IMR-90 (cell line): ENCODE measurements around the gene TMEM154. TPM values are rescaled to one million over a fixed set of nuclear protein-coding genes. Genes with fewer than 3 reads are reported as not detected.

ENCODE experiments used
- ATAC-seq: fragments of 200-7000 bp; cut with Tn5 transposase; 2 replicates; pipeline ENCODE4 v1.9.1; 2020; ENCODE audit warnings: low read depth, mild to moderate bottlenecking, moderate library complexity
- BruUV-seq: library from RNA; stranded (reverse); fragments of 400-500 nt; replicated peaks from 2 replicates; lab custom pipeline; 2021; lab: Mats Ljungman, UMichigan
- CTCF ChIA-PET: fragments of 300-600 bp; formaldehyde crosslinking; extraction: SDS; loops from one replicate; lab custom pipeline; 2021; ENCODE audit warnings: antibody characterized with exemption; lab: Yijun Ruan, JAX
- POLR2A ChIA-PET: fragments of 300-600 bp; sonication (Branson Sonifier 250); formaldehyde crosslinking; loops from one replicate; lab custom pipeline; 2022; ENCODE audit warnings: antibody characterized with exemption; ENCODE audit not compliant: unreplicated experiment; lab: Charles Lee
- DNase-seq: peaks from one replicate; pipeline ENCODE4 v3.0.0; 2013
- H2AFZ ChIP-seq: replicated peaks from 2 replicates; pipeline ENCODE3; 2013; ENCODE audit warnings: low read length, mild to moderate bottlenecking; ENCODE audit not compliant: poor library complexity
- H2AK5ac ChIP-seq: 2 replicates; pipeline ENCODE4 v1.6.1; 2013; ENCODE audit warnings: low read depth, low read length, inconsistent platforms
- H2AK9ac ChIP-seq: replicated peaks from 2 replicates; pipeline ENCODE3; 2013; ENCODE audit warnings: mild to moderate bottlenecking, low read depth, low read length, moderate library complexity; ENCODE audit not compliant: poor library complexity
- H2BK120ac ChIP-seq: 2 replicates; pipeline ENCODE4 v1.6.1; 2013; ENCODE audit warnings: low read depth, low read length, inconsistent platforms
- H2BK15ac ChIP-seq: 3 replicates; pipeline ENCODE4 v1.6.1; 2013; ENCODE audit warnings: low read depth, low read length, inconsistent platforms
- H2BK20ac ChIP-seq: 2 replicates; pipeline ENCODE4 v1.6.1; 2013; ENCODE audit warnings: low read depth, mild to moderate bottlenecking, inconsistent platforms, low read length, moderate library complexity
- H2BK5ac ChIP-seq: 2 replicates; pipeline ENCODE4 v1.6.1; 2013; ENCODE audit warnings: mild to moderate bottlenecking, low read depth, low read length, inconsistent platforms; ENCODE audit not compliant: poor library complexity, severe bottlenecking
- H3K14ac ChIP-seq: replicated peaks from 2 replicates; pipeline ENCODE4 v1.6.1; 2013; ENCODE audit warnings: low read depth, low read length, inconsistent platforms
- H3K18ac ChIP-seq: 2 replicates; pipeline ENCODE4 v1.6.1; 2013; ENCODE audit warnings: low read depth, low read length, control low read depth
- H3K23ac ChIP-seq: 2 replicates; pipeline ENCODE4 v1.6.1; 2013; ENCODE audit warnings: low read depth, low read length, inconsistent platforms
- H3K27ac ChIP-seq: 2 replicates; pipeline ENCODE4 v1.5.1; 2013; ENCODE audit warnings: mild to moderate bottlenecking, control low read depth, low read length; ENCODE audit not compliant: insufficient read depth
- H3K27me3 ChIP-seq: 2 replicates; pipeline ENCODE4 v1.6.1; 2013; ENCODE audit warnings: low read length; ENCODE audit not compliant: control insufficient read depth, insufficient read depth
- H3K36me3 ChIP-seq: 2 replicates; pipeline ENCODE4 v1.6.1; 2013; ENCODE audit warnings: low read length, mixed read lengths; ENCODE audit not compliant: control insufficient read depth, insufficient read depth
- H3K4ac ChIP-seq: 2 replicates; pipeline ENCODE4 v1.6.1; 2013; ENCODE audit warnings: low read depth, low read length, inconsistent platforms
- H3K4me1 ChIP-seq: 2 replicates; pipeline ENCODE4 v1.6.1; 2013; ENCODE audit warnings: low read length, mixed read lengths; ENCODE audit not compliant: control insufficient read depth, insufficient read depth
- H3K4me2 ChIP-seq: 2 replicates; pipeline ENCODE4 v1.6.1; 2013; ENCODE audit warnings: low read depth, mild to moderate bottlenecking, control low read depth, low read length, moderate library complexity
- H3K4me3 ChIP-seq: 2 replicates; pipeline ENCODE4 v1.5.1; 2013; ENCODE audit warnings: low read depth, mild to moderate bottlenecking, control low read depth, low read length, moderate library complexity; ENCODE audit not compliant: insufficient read depth
- H3K56ac ChIP-seq: 2 replicates; pipeline ENCODE4 v1.6.1; 2013; ENCODE audit warnings: low read length, inconsistent platforms; ENCODE audit not compliant: insufficient read depth; ENCODE audit errors: extremely low read depth
- H3K79me1 ChIP-seq, 2 experiments: 2 replicates each; pipeline ENCODE4 v1.6.1; 2013; ENCODE audit warnings: low read length in 2 of 2, inconsistent platforms in 1 of 2, low read depth in 1 of 2
- H3K9ac ChIP-seq: 2 replicates; pipeline ENCODE4 v1.6.1; 2013; ENCODE audit warnings: low read depth, low read length, control low read depth
- H3K9me1 ChIP-seq: 2 replicates; pipeline ENCODE4 v1.6.1; 2013; ENCODE audit warnings: low read length, inconsistent platforms; ENCODE audit not compliant: insufficient read depth
- H3K9me3 ChIP-seq: 2 replicates; pipeline ENCODE4 v1.6.1; 2013; ENCODE audit warnings: low read length; ENCODE audit not compliant: control insufficient read depth, insufficient read depth
- H4K20me1 ChIP-seq: 2 replicates; pipeline ENCODE4 v1.6.1; 2013; ENCODE audit warnings: low read length, inconsistent platforms; ENCODE audit not compliant: insufficient read depth
- H4K5ac ChIP-seq: 2 replicates; pipeline ENCODE4 v1.6.1; 2013; ENCODE audit warnings: mild to moderate bottlenecking, low read depth, low read length, control low read depth
- H4K8ac ChIP-seq, 2 experiments: 2 replicates each; pipeline ENCODE4 v1.6.1; 2013; ENCODE audit warnings: low read depth in 2 of 2, low read length in 2 of 2, control low read depth in 1 of 2, inconsistent platforms in 1 of 2
- H4K91ac ChIP-seq: 2 replicates; pipeline ENCODE4 v1.6.1; 2013; ENCODE audit warnings: low read depth, low read length, inconsistent platforms; ENCODE audit not compliant: insufficient read depth
- MAZ ChIP-seq: IDR thresholded peaks from 2 replicates; pipeline ENCODE4 v1.6.1; 2012; ENCODE audit warnings: low read depth, mild to moderate bottlenecking, low read length, improper control_type of control experiment, moderate library complexity, borderline replicate concordance
- RCOR1 ChIP-seq: IDR thresholded peaks from 2 replicates; pipeline ENCODE4 v1.6.1; 2012; ENCODE audit warnings: mild to moderate bottlenecking, low read length, improper control_type of control experiment; ENCODE audit not compliant: insufficient replicate concordance
- SMC3 ChIP-seq: fragments of 150-350 bp; IDR thresholded peaks from 2 replicates; pipeline ENCODE4 v1.6.1; 2016; ENCODE audit warnings: low read depth, mild to moderate bottlenecking, antibody characterized with exemption, low read length, moderate library complexity
- WGBS, 2 experiments: methylation state at CpG; one replicate each; pipeline versions ENCODE4 v1.1.5 to v1.1.7; 2013; ENCODE audit warnings: missing lambda C conversion rate in 2 of 2; ENCODE audit not compliant: insufficient read length in 1 of 2; ENCODE audit errors: extremely low coverage in 2 of 2; 5-methylcytosine and 5-hydroxymethylcytosine counted together
- dilution Hi-C: fragments of 300-500 bp; cut with HindIII; formaldehyde crosslinking; loops from one replicate; pipeline ENCODE4 v1.14.3; 2018; ENCODE audit warnings: low sequenced_read_pairs; ENCODE audit not compliant: unreplicated experiment
- in situ Hi-C: fragments of 300-500 bp; cut with MboI; formaldehyde crosslinking; loops from 3 replicates; pipeline ENCODE4 v1.14.3; 2019; ENCODE audit warnings: low sequenced_read_pairs, inconsistent platforms, mixed read lengths
- intact Hi-C: fragments of 100-400 bp; cut with micrococcal nuclease; formaldehyde crosslinking; loops from 2 replicates; pipeline ENCODE4 v1.10.0; 2022
- polyA plus RNA-seq, 3 experiments: library from polyadenylated mRNA; depleted of rRNA; stranded (reverse); fragments of >200 nt; gene quantifications; 2 replicates each; pipeline ENCODE4 v1.2.3, GENCODE V29; 2012; ENCODE audit warnings: low replicate concordance in 1 of 3
- total RNA-seq: library from RNA; depleted of rRNA; stranded (reverse); fragments of >200 nt; gene quantifications from 2 replicates; pipeline ENCODE4 v1.2.3, GENCODE V29; 2012
- TF ChIP-seq, protein P1 (sequence below): fragments of 150-350 bp; IDR thresholded peaks from 2 replicates; pipeline ENCODE4 v1.6.1; 2017; ENCODE audit warnings: mild to moderate bottlenecking, antibody characterized with exemption, low read length, low read depth

Gene TMEM154
- total and polyA plus RNA-seq, 2 of the 4 experiments (the other 2 are of a cell fraction), result 0.12 to 0.18 TPM

DNA sequence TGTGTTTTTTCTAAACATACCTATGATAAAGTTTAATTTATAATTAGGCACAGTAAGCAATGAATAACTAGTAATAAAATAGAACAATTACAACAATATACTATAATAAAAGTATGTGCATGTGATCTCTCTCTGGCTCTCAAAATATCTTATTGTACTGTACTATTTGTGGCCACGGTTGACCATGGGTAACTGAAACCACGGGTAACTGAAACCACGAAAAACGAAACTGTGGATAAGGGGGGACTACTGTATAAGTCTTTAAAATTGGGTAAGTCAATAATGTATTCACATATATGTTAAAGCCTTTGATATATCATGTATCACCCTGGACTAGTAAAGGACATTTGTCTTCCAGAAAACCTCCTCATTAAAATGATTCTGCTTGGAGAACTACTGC lies 20.0 kb downstream of the TMEM154 start:
- ChIA-PET CTCF (no interaction called here), POLR2A (no interaction called here)

More for the DNA sequence above, 20.0 kb downstream of the TMEM154 start:
- Histone ChIP-seq H3K79me1 (no peaks in the 10 kb centered on the region), H3K27ac (no peak overlapping the region), H3K27me3 (peaks cover 1% of the 10 kb centered on the region), H4K8ac (no peak overlapping the region), H4K5ac (no peak overlapping the region), H2BK5ac (no peak overlapping the region), H3K9me1 (no peaks in the 10 kb centered on the region), H4K20me1 (no peaks in the 10 kb centered on the region), H2AK9ac (no peak overlapping the region), H3K23ac (no peak overlapping the region), H3K4ac (no peak overlapping the region), H3K56ac (no peak overlapping the region), H2BK120ac (no peak overlapping the region), H2BK20ac (no peak overlapping the region), H3K14ac (no peak overlapping the region), H3K18ac (no peak overlapping the region), H2BK15ac (no peak overlapping the region), H3K9ac (no peak overlapping the region), H3K9me3 (peaks cover 3% of the 10 kb centered on the region), H4K91ac (no peak overlapping the region), H2AFZ (no peak overlapping the region), H3K4me2 (no peak overlapping the region), H3K36me3 (no peaks in the 10 kb centered on the region), H3K4me3 (no peak overlapping the region), H2AK5ac (no peak overlapping the region), H3K4me1 (no peaks in the 10 kb centered on the region)
- TF ChIP-seq RCOR1 (no peak), SMC3 (no peak), MAZ (no peak)
- TF ChIP-seq, protein P1, sequence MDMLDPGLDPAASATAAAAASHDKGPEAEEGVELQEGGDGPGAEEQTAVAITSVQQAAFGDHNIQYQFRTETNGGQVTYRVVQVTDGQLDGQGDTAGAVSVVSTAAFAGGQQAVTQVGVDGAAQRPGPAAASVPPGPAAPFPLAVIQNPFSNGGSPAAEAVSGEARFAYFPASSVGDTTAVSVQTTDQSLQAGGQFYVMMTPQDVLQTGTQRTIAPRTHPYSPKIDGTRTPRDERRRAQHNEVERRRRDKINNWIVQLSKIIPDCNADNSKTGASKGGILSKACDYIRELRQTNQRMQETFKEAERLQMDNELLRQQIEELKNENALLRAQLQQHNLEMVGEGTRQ, result no peak
- no TSS peak for BruUV-seq
- ATAC-seq (no peak), DNase-seq (no peak)
- dilution Hi-C loops (no loop called here), in situ Hi-C loops (no loop called here), intact Hi-C loops (no loop called here)
- WGBS, 2 experiments, result no CpG with 5 or more reads among the region's 4 CpGs
